COR-L47 (cell line): ENCODE results near the gene STYXL2.
A peak's percentile ranks its signal among the peaks of the same experiment; 100 is the strongest.

Experiments used
- DNase-seq: peaks from one replicate; lab custom pipeline; 2025; lab: John Stamatoyannopoulos, UW

STYXL2 gene

DNA sequence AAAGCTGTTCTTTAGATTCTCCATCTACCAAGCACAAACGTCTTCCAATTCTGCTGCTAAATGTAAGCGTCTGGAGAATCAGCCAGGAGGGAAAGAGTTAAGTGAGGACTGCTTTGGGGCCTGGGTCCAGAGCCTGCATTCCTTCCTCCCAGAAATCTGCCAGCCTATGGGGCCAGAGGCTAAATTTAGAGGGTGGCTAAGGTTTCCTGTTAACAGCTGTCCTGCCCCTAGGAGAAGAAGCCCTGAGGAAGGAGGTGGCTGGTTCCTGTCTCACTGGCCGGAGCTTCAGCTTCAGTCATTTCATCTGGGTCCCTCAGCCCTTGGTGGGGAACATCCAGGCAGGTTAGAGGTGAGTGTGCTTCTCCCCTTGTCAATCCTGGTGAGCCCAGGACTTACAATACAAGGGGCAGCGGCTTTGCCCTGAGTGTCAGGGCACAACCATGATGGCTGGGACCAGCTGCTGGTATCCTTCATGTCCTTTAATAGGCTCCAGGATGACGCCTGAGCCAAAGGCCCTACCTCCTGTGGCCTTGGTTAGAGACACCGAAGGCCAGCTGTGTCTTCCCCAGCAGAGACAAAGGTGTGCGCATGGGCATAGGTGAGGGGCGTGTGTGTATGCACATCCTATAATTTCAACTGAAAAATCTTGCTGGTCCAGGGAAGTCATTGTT is at the start of gene STYXL2:
TSS of gene STYXL2 (plus strand) at position 230 of the 671 bp plus-strand sequence. CDS start 775 bp downstream, outside the sequence.
- no peak for DNase-seq

DNA sequence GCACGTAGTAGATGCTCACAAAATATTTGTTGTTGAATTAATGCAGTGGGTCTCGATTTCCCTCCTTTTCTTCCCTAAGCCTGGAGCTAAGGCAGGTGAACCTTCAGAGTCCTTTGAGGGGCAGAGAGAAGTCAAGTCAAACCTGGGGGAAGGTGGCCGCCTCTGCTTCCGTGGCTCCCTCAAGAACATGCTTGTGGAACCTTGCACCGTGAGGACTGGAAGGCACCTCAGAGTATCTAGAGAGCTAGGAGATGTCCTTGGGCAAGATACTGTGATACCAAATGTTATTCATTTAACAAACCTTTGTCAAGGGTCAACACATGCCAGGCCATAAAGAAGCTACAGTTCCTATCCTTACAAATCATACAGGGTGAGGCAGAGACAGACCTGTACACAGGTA is 42.0 kb upstream of the STYXL2 start:
- DNase-seq: no peak

DNA sequence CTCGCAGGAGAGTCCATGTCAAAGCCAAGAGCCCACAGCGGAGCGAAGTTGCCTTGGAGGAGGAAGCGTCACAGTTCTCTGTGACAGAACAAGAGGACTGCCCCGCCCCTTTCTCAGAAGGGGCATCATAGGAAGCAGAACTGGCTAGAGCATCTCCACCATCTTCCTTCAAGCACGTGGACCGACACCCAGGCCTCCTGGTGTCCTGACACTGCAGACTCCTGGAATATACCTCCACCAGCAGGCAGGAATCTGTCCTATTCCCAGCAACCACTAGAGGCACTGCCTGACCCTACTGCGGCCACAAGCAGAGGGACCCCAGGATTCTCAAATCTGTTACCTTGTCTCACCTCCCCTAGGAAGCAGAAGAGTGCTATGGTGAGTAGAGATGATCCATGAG is 41.5 kb upstream of the STYXL2 start:
- peak; percentile 22 for DNase-seq

DNA sequence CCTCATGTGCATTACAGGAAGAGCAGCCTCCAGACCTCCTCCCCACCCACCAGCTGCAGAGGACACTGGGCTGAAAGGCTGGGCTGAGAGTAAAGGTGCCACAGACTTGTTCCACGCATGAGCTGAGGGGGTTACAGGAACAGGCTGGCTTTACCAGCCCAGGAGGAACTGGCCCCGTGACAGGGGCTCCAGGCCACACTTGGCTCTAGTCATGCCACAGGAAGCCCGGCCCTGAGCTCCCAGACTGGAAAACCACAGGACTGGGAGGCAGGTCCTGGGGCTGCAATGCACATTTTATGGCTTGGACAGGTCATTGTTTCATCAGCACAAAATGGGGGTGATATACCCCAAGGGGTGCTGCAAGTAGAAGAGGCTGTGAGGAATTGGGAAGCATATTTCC is 39.3 kb upstream of the STYXL2 start:
- no peak for DNase-seq

DNA sequence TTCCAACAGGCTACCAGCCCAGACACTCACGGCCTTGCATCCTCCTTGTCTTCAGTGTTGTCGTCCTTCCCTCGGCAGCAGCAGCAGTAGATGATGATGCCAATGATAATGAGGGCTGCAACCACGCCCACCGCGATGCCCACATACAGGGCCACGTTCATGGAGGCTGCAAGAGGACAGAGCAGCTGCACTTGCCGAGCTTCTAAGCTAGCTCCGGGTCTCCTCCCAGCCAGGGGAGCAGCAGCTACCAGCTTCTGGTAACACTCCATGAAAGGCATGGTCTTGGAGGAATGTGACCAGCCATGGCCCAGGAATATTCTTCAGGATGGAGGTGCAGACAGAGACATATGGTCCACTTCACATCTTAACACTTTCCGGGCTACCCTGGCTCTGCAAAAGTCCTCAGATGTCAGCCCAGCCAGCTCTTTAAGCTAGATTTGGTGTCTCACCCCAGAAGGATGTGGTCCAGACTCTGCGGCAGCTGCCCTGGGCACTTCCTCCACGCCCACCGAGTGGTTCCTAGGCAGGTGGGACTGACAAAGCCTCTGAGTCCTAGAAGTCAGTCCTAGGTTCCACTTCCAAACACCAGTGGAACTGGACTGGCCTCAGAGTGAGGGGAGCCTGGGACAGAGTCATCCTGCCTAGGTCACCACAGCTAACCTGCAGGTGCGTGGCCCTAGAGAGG is 38.8 kb upstream of the STYXL2 start:
- no peak for DNase-seq

DNA sequence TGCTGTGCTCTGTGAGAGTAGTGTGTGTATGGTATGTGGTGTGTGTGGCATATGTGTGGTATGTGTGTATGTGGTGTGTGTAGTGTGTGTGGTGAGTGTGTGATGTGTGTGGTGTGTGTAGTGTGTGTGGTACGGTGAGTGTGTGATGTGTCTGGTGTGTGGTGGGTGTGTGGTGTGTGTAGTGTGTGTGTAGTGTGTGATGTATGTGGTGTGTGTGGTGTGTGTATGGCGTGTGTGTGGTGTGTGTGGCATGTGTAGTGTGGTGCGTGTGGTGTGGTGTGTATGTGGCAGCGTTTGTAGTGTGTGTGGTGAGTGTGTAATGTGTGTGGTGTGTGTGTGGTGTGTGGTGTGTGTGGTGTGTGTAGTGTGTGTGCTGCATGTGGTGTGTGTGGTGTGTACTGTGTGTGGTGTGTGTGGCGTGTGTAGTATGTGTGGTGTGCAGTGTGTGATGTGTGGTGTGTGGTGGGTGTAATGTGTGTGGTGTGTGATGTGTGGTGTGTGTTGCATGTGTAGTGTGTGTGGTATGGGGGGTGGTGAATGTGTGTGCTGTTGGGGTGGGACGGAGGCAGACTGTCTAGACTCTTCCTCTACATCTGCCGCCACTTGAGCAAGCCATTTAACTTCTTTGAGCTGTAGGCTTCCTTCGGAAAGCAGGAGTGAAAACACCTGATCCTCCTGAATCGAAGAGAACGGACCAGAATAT is 37.2 kb upstream of the STYXL2 start:
- no peak for DNase-seq

DNA sequence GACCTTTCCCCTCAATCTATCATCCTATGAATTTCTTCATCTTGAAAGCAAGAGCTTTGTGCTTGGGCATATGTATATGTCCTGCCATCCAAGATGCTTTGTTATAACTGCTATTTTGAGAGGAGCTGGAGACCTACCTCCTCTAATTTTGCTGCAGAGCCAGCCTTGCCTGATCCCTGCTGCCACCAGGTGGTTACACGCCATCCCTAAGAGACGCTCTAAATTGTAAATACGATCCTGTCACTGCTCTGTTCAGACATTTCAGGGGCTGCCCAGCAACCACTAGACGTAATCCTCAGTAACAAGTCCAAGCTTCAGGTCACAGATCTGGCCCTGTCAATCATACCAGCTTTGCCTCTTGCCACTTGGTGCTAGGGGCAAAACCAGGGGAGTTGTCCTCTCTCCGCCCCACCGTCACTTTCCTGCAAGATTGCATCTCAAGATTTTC is 36.6 kb upstream of the STYXL2 start:
- DNase-seq: peak; percentile 71

DNA sequence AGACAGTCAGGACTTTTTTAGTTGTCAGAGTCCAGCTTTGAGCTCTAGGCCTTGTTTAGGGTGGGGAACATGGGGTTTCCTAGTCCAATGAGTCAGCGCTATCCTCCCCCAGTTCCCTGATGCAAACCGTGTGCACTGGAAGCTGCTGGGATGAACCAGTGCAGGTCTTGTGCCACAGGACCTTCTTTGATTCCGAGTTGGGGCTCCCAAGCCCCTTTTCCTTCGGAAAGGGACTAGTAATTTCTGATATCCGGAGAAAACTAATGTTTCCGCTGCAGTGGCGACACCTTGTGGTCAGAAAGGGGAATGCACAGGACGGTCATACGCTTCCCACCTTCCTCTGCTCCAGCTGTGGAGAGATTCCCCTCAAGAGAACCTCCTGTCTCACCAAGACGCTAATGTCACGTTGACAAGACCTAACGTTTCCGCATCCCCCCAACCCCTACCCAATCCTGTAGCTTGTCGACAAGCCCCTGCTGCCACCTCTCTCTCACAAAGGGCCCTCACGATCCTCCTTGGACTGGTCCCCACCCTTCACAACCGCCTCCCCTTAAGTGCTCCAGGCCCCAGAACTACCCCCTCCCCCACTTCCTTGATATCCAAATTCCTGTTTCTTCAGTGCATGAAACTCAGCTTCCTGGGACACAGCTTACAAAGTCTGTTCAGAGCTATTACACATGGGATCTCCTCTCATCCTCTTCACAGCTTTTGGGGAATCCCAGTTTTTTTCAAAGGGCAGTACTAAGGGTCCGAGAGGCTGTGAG is 34.6 kb upstream of the STYXL2 start:
- DNase-seq: peak; percentile 61

DNA sequence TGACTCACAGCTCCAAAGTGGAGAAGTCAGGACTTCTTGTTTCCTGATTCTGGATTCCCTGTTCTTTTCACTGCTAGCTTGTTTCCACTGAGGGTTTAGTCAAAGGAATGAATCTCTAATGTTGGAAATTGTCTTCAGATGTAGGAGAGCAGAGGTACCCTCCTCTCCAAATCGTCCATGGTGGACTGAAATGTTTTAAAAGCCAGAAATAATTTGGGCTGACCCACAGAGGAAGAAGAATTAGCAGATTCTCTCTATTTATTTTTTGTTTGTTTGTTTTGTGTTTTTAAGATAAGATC is 34.1 kb upstream of the STYXL2 start:
- DNase-seq: no peak

DNA sequence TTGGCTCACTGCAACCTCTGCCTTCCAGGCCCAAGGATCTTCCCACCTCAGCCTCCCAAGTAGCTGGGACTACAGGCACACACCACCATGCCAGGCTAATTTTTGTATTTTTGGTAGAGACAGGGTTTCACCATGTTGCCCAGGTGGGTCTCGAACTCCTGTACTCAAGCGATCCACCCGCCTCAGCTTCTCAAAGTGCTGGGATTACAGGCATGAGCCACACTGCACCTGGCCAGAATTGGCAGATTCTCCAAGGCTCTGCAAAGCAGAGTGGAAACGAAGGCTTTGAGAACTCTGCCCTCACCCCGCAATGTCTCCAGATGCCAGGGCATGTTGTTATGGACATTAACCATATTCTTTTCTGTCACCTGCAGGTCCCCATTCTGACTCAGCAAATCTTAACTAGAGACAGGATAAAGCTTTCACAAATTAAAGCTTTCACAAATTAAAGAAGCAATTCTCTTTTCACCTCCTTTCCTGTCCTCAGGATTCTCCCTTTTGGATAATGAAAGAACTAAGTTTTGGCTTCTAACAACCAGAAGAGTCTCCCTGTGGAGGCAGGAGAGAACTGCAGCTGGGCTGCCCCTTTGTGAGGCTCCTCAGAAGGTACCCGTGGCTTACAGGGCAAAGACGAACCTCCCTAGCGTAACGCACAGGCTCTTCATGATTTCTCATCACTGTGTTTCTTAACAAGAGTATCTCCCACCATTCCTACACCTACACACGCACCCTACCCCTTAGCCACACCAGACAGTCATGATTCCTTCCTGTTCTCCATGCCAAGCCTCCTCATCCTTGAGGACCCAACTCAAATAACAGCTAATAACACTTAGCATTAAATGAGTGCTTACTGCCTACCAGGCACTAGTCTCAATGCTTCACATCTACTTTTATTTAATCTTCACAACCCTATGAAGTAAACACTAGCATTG is 33.5 kb upstream of the STYXL2 start:
- no peak for DNase-seq

DNA sequence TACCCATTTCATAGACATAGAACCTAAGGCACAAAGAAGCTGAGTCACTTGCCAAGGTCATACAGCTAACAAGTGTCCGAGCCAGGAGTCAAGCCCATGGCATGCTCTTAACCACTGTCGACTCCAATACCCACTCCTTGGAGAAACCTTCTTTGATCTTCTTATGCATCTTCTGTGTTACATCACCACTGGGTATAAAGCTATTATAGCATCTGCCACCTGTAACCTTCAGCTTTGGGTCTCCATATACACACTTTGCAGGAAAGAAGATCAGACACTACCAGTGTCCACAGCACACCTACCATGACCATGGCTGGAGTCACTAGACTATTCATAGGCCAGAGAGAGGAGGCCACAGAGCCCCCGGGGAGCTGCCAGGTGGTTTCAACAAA is 32.8 kb upstream of the STYXL2 start:
- DNase-seq: no peak

DNA sequence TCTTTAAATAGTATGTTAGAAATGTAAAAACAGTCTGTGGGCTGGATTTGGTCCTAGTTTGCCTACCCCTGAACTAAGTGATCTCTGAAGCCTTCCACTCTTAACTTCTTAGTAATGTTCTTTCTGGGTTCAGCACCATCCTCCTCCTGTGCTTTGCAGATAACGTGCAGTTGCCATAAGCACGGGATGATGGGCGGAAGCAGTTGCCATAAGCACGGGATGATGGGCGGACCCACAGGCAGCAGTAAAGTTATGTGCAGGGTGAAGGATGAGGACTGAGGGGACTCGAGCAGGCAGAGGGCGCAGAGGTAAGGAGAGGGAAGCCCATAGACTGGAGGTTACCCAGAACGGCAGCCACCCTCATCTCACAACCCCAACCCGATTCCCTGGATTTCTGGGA is 29.3 kb upstream of the STYXL2 start:
- DNase-seq: no peak

DNA sequence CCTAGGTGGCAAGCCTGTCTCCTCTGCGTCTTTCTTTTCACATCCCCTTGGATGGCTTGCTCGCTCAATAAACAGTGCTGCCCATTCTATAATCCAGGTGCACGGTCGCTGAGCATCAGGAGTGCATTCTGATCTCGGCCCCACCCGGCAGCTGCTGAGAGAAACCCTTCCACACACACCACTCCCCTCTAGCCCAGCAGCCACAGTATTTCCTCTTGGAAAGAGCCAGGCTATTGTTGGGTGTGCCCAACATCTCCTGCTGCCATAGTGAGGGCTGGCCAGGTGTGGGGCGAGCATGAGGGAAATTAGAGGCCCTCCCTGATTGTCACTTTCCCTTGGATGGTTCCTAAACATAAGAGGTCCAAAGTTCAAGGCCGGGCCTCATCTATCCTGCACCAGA is 28.4 kb upstream of the STYXL2 start:
- DNase-seq: peak; percentile 47

DNA sequence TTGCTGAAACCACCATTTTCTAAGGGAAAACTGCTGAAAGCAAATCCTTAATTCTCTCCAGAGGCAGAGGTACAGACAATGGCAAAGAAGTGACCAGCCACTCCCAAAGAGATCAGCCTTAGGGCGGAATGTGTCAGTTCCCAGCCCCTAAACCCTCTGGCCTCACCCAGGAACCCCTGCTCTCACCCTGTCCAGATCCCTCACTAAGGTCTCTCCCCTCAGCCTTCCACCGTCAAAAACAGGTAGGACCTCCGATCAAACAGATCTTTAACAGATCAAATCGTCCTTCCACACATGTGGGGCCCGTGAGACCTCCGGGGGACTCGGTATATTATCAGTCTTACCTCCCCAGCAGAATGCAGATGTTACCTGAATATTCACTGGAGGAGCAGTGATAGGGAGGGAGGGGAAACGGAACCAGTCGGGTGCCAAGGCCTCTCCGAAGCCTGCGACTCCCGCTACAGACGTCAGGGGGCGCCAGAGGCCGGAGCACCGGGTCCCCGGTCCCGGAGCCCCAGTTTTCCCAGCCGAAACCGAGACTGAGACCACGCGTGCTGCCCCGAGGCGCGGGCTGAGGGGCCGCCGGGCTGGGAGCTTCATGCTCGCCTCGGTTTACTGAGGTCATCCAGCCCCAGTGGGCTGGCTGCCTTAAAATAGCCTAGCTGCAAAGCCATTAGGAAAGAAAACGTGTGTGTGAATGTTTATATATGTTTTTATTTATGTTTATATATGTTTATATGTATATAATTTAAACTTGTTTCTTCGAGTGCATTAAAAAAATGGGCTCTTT is 27.3 kb upstream of the STYXL2 start:
- DNase-seq: peak; percentile 56

DNA sequence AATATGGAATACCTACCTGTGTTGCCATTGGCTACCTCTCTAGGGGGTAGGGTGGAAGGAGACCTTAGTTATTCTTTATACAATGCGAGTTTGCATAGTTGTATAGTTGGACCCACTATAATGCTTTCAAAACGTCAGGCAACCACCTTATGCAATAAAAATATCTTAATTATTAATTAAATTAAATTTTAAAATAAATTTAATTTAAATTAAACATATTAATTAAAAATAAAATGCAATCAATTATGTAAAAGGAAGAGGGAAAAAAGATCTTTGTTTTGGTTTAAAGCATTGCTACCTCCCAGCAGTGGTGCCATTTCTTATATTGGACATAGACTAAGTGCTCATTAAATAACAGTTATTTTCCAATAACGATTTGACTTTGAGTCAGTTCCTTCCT is 26.0 kb upstream of the STYXL2 start:
- DNase-seq: no peak

DNA sequence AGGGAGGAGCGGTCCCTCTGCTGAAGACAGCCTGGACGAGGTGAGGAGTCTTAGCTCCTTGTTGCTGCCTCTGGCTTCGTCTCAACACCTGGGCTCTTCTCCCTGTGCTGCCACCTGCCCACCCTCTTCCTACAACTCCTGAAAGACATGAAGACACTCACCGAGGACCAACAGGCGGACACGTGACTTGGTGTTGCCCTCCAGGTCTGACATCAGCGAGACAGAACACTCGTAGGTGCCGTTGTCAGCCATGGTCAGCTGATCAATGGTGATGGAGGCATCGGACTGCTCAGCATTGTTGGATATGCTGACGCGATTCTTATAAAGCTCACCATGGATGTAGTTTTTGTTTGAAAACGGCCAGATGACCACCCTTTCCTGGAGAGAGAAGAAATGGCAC is 25.1 kb upstream of the STYXL2 start:
- no peak for DNase-seq

DNA sequence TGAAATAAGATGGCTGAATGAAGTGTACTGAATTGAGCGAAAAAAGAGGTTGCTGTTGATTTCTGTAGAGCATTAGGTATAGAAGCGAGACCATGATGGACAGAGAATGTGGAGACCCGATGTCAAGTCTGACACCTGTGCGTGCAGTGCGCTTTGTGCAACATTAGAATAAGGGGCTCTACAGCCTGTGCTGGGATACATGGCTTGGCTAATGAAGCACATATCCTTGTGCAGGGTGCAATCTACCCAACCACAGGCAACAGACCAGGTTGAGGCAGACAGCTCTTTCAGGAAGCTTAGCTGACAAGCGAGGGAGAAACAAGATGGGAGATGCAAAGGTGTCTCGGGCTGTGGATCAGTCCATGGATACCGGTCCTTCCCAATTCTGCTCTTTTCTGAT is 22.6 kb upstream of the STYXL2 start:
- no peak for DNase-seq

DNA sequence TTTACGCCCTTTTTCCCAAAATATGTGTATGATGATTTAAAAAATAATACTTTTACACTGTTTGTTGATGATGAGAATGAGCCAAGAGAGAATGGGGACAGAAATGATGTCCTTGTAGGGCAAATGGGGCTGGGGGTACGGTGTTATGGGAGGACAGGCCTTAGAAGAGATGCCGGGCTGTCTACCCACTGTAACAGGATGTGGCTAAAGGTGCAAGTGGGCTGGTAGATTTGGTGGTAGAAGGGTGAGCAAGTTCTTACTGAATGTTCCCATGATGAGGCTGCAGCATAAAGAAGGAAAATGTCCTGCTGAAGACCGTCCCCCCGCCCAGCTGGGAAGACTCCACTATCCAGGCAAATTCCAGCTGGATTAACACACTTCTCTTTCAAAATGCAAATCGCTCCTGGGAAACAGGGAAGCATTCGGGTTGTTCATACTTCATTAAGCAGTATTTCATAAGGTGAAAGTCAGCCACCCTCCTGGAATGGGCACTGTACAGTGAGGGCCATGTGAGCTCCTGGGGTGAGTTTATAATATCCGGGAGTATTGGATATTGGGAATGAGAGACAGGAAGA is 17.7 kb upstream of the STYXL2 start:
- DNase-seq: no peak

DNA sequence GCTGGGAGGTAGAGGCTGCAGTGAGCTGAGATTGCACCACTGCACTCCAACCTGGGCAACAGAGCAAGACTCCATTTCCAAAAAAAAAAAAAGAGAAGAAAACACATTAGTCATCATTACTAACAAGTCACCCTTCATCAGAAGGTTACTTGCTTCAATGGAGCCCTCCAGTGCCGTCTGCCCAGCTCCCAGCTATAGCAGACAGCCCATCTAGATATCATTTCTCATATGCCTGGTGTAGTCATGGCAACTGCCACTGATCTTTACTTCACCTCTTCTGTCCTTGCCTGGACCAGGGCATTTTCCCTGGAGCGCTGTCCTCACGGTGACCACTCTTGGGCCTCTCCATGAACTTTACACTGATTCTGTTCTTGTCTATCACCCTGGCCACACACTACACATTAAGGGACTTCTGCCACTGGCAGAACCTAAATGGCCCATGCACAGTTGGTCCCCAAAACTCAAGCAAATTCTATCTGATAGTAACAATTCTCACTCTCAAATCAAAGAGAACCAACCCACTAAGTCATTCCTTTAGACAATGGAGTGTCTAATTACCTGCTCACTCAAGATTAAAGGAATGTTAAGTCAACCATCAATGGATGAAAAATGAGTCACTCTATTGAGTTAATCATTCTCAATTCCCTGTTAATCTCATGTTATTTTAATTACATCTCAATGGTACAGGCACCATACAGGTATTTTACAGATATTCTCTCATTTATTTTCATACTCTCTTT is 16.6 kb upstream of the STYXL2 start:
- no peak for DNase-seq

DNA sequence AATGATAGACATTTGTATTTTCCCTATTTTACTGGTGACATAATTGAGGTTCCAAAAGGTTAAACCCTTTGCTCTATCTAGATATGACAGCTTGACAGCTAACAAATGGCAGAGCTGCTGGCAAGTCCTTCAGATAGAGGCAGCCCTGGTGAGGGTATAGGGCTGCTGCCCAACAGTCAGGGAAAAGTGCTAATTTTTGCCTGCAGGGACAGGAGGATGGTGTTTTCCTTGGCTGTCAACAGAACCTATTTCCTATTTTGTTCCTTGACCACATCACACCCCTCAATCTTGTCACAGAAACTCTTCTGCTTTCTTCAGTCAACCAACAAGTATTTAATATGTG is 16.0 kb upstream of the STYXL2 start:
- no peak for DNase-seq
